NCI-H1694 treated with DMSO at 0.1 percent for 48 hours (cell line): ENCODE data around the gene MPDZ.
A peak's percentile ranks its signal among the peaks of the same experiment; 100 is the strongest.
"Not testable (repeated sequence)": the region's sequence is repeated elsewhere in the genome, so short reads cannot be mapped to it uniquely, and the experiment has no call there.

Experiments
- DNase-seq: peaks from one replicate; lab custom pipeline; 2025; lab: John Stamatoyannopoulos, UW

Gene MPDZ

GRCh38 chr9:13267743-13268142, 11.7 kb downstream of the MPDZ start:
- DNase-seq: no peak

DNA sequence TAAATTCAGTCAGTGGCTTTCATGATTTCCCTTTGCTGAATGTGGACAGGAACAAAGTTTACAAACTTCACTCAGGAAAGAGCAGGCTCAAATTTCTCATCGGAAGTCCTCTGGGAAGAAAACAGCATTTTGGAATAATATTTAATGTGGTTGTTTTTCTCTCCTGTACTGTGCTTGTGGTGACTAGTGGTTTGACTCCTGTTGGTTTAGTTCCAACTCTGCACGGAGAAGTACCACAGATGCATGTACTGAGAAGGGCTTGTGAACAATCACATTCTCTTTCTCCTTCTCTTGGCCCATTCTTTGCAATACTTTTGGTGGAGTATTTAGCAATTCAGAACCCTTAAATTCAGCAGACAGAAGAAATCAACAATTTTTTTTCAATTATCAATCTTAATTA, 13.3 kb downstream of the MPDZ start:
- no peak for DNase-seq

GRCh38 chr9:13264788-13265187, 14.7 kb downstream of the MPDZ start:
- no peak for DNase-seq

GRCh38 chr9:13263511-13263910, 16.0 kb downstream of the MPDZ start:
- no peak for DNase-seq

- no peak for DNase-seq
Measured at GRCh38 chr9:13252852-13253251, 26.6 kb downstream of the MPDZ start.

DNA sequence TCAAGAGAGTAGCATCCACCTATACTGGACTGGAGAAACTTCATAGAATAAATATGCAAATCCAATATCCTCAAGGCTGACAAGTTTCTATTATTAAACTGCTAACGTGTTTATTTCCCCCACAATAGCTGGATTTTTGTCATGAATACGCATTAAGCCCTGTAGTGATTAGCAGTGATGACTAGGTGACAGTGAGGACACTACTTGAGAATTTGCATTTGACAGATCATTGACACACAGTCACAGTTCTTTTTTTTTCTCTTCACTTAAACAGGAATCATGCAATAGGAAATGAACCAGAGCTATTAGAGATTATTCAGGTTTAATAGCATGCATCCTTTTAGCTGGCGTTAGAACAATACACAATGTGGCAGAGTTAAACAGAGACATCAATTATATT, 35.3 kb downstream of the MPDZ start:
- DNase-seq: no peak

DNA sequence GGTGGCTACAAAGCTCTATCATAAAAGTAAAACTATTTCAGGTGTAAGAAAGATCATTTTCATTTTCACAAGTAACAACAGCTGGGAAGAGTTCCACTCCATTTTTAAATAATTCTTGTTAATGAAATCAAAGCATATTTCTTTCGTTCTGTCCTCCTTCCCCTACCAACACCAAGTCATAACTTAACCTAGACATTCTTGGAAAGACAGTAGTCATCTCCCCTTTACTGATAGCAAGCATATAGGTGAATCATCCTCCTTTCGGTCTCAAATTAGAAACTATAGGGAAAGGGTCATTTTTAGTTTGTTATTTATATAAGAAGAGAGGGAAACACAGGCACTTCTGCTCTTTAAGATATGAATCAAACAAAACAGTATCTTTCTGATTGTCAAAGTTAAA, 38.2 kb downstream of the MPDZ start:
- DNase-seq: no peak

GRCh38 chr9:13239660-13240059, 39.8 kb downstream of the MPDZ start:
- no peak for DNase-seq

DNA sequence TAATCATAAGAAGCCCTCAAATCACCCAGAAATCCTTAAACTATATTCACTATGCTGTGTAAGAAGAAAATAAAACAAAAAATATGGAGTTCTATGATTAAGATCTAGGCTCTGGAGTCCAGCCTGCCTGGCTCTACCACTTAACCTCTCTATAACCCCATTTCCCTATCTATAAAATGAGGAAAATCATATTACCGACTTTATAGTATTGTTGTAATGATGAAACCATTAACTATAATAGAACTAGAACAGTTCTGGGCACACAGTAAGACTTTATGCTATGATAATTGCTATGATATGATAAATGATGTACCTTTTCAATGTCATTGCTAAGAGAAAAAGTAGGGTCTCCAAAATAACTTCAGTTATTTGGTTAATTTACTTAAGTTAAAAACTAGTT, 40.3 kb downstream of the MPDZ start:
- DNase-seq: no peak

DNA sequence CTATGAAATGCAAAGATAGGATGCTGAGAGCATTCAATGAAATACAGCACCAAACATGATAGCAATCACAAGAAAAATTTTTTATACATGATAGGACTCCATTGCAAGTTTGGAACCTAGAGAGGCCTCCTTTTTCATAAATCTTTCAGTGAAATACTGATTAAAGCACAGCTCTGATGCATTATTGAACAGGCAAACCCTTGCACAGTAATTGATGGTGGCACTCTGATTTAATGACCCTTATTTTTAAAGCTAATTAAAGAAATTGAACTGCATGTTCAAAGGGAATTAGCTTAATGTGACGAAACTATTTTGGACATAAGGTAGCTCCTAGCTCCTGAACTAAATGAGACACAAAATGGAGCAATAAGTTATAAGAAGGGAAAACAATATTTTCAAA, 44.6 kb downstream of the MPDZ start:
- DNase-seq: no peak

GRCh38 chr9:13228431-13228830, 51.1 kb downstream of the MPDZ start:
- no peak for DNase-seq

DNA sequence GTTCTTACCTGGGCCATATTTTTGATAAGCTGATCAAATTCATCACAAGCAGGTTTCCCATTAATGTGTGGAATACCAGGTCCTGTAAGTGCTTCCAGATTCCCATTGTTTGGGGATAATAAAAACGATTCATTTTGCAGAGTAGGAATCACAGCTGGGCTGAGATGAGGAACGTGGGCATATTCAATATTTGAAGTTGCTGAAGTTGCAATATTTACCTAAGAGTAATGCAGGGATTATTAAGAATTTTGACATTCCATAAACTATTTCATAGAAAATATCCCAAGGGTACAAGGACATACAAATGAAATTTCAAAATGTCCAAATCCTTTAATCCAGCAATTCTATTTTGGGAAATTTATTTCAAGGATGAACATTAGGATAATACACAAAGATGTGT, 55.1 kb downstream of the MPDZ start:
- no peak for DNase-seq

GRCh38 chr9:13222733-13223132, 56.8 kb downstream of the MPDZ start:
- DNase-seq: not testable (repeated sequence)

DNA sequence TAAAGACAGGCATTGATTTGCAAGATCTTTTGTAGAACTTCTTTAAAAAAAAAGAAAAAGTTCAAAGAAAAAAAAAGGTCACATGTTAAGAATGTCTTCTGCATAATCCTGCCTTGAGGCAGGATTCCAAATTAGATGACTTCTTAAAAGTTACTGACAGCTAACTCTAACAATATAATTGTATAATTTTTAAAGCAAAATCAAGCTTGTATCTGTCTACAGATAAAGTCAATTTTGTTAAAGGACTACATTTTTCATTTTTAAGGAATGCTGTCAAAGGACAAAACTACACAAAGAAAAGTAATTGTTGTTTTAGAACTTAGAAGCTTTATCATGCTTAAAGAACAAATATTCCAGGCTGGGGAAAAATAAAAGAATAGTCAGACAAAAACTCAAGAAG, 57.8 kb downstream of the MPDZ start:
- no peak for DNase-seq

DNA sequence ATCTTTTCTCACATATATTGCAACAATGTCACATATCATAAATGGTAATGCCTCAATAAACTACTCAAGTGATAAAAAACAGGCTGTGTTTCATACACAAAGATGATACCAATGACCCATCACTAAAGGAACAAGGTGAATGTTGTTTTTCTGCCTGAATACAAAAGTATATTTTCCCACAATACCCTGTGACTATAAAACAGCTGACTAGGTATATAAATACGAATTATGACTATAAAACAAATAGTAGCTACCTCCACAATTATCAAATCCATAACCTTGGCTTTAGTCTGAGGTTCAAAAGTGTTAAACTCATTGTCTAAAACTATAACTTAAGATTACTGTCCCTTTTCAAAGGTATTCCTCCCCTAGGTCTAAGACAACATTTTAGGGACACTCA, 58.7 kb downstream of the MPDZ start:
- DNase-seq: no peak

GRCh38 chr9:13215791-13216554, 63.5 kb downstream of the MPDZ start:
- DNase-seq: no peak

DNA sequence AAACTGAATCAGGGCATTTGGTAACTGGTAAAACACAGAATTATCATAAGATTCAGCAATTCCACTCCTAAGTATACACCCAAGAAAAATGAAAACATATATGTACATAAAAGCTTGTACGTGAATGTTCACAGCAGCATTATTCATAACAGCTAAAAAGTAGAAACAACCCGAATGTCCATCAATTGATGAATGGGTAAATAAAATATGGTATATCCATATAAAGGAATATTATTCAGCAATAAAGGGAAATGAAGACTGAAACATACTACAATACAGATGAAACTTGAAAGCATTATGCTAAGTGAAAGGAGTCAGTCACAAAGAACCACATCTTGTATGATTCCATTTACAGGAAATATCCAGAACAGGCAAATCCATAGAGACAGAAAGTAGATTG, 65.5 kb downstream of the MPDZ start:
- DNase-seq: no peak

GRCh38 chr9:13213337-13213736, 66.2 kb downstream of the MPDZ start:
- peak; percentile 52 for DNase-seq

GRCh38 chr9:13210306-13210705, 69.2 kb downstream of the MPDZ start:
- no peak for DNase-seq

DNA sequence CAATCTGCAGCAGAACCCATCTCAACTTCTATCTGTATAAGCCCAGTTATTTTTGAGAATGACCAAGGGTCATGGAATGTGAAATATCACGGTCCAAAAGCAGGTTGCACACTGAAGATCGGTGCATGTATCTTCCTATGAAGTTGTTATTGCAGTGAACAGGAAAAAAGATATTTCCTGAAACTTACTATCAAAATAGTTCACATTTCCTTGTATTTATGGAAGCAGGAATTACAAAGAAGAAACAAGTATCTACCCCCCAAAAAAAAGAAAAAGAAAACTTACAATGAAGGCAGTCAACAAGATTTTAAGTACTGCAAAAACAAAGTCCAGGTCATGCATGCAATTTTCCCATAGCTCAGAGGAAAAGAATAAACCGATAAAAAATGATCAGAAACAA, 70.0 kb downstream of the MPDZ start:
- DNase-seq: no peak

GRCh38 chr9:13205824-13206223, 73.7 kb downstream of the MPDZ start:
- DNase-seq: no peak

GRCh38 chr9:13190040-13190439, 89.5 kb downstream of the MPDZ start:
- DNase-seq: no peak

DNA sequence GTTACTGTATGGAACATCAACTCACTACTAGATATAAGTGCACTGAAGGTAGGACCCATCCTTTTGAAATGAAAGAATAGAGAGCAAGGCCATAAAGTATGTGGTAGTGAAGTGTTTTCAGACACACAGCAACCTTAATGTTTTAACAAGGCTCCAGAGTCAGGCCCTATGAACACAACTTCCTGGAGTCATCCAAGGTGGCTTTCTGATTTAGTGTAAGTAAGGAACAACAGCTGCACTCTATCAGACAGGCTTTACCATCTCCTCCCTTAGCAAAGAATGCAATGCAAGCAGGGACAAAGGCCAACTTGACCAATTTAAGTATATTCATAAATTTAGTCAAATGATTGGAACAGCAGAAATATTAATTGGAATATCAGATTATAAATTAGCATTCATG, 90.1 kb downstream of the MPDZ start:
- DNase-seq: no peak

DNA sequence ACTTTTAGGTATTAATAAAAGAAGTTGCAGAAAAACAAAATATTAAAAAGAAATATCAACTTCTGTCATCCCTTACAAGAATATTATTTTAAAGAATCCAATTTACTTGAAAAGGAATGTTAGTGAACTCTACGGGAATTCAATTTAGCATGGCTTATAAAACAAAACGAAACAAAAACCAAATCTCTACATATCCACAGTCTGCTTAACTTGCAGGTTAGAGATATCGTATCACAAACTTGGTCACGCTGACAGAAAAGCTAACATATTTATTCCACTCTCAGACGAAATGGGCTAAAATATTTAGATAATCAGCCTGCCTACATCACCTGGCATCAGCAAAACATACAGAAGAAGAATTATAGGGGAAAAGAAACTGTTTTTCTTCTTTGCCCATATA, 92.7 kb downstream of the MPDZ start:
- DNase-seq: no peak

DNA sequence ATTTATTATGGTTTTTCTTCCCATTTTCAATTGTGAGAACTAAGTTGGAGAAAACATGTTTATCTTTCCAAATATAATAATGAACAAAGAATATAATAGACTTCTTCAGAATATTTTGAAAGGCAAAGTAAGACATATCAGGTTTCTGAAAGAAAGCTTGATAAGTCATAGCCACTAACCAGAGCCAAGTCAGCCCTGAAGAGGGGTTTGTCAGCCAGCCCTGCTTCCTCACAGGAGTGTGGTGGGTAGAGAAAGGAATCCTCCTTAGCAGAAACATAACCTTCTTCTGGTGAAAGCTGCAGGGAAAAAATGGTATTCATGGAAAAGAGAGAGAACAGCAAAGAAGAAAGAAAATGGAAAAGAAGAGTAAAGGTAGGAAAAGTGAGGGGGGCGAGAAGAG, 93.4 kb downstream of the MPDZ start:
- DNase-seq: no peak
